PC-9 (cell line): ENCODE results near the gene DELE1.

Source experiments
- EZH2 ChIP-seq: fragments of 200-600 bp; sonication (generic); IDR thresholded peaks from 2 replicates; pipeline ENCODE4 v1.8.0; 2017; ENCODE audit warnings: antibody characterized with exemption, low read depth
- TF ChIP-seq, protein P1 (sequence below): fragments of 200-600 bp; sonication (generic); conservative IDR thresholded peaks from 2 replicates; pipeline ENCODE4 v1.6.1; 2017; ENCODE audit warnings: mixed run types, antibody characterized with exemption, mild to moderate bottlenecking, moderate library complexity

DNA sequence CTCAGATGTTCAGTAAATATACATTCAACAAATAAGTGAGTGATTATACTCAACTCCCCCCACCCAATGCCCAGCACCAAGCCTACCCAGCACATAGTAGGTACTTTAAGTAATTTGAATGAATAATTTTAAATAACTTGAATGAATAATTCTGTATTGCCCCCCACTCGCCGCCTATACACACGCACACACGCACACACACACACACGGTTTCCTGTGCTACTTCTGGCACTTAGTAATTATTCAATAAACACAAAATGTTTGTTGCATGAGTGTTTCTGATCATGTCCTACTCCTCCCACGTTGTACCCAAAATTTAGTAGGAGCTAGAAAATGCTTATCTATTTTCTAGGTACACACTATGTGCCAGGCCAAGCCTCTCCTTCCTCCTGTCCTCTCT, 18.1 kb downstream of the DELE1 start:
- TF ChIP-seq, protein P1, sequence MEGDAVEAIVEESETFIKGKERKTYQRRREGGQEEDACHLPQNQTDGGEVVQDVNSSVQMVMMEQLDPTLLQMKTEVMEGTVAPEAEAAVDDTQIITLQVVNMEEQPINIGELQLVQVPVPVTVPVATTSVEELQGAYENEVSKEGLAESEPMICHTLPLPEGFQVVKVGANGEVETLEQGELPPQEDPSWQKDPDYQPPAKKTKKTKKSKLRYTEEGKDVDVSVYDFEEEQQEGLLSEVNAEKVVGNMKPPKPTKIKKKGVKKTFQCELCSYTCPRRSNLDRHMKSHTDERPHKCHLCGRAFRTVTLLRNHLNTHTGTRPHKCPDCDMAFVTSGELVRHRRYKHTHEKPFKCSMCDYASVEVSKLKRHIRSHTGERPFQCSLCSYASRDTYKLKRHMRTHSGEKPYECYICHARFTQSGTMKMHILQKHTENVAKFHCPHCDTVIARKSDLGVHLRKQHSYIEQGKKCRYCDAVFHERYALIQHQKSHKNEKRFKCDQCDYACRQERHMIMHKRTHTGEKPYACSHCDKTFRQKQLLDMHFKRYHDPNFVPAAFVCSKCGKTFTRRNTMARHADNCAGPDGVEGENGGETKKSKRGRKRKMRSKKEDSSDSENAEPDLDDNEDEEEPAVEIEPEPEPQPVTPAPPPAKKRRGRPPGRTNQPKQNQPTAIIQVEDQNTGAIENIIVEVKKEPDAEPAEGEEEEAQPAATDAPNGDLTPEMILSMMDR: no peak
- TF ChIP-seq EZH2: no peak
